HL-60/S4 treated with phorbol 12-myristate 13-acetate at 8.2 ng/mL for 4 days and 3 days (cell line): Measurements from ENCODE around the gene GET4.
"Not testable (repeated sequence)": the region's sequence is repeated elsewhere in the genome, so short reads cannot be mapped to it uniquely, and the experiment has no call there.

Source experiments
- in situ Hi-C: fragments of 300-500 bp; cut with MboI; formaldehyde crosslinking; loops from 2 replicates; pipeline ENCODE4 v1.15.0; 2022; ENCODE audit warnings: low sequenced_read_pairs

GET4 gene

GRCh38 chr7:845091-845490 is 31.3 kb upstream of the GET4 start:
- in situ Hi-C loops: no loop called here

- in situ Hi-C loops: no loop called here
These were observed 30.6 kb upstream of the GET4 start for GRCh38 chr7:845731-846130.

- in situ Hi-C loops: not testable (repeated sequence)
These were observed 29.2 kb upstream of the GET4 start for GRCh38 chr7:846958-847650.

- in situ Hi-C loops: not testable (repeated sequence)
These were observed 28.6 kb upstream of the GET4 start for GRCh38 chr7:847728-848127.

GRCh38 chr7:849145-849544 is 27.2 kb upstream of the GET4 start:
- in situ Hi-C loops: no loop called here

GRCh38 chr7:849781-850180 is 26.6 kb upstream of the GET4 start:
- in situ Hi-C loops: no loop called here

- in situ Hi-C loops: no loop called here
These were observed 25.1 kb upstream of the GET4 start for GRCh38 chr7:851204-851603.

- in situ Hi-C loops: no loop called here
These were observed 22.8 kb upstream of the GET4 start for GRCh38 chr7:853366-854117.

GRCh38 chr7:854118-854775 is 22.1 kb upstream of the GET4 start:
- in situ Hi-C loops: no loop called here

- in situ Hi-C loops: no loop called here
These were observed 20.5 kb upstream of the GET4 start for GRCh38 chr7:855686-856369.

GRCh38 chr7:856444-857095 is 19.8 kb upstream of the GET4 start:
- in situ Hi-C loops: no loop called here

- in situ Hi-C loops: no loop called here
These were observed 18.7 kb upstream of the GET4 start for GRCh38 chr7:857661-858060.

- in situ Hi-C loops: loop anchor here (10.0 kb wide), 1 partner anchor 75 kb away; no protein-coding TSS in a partner anchor
These were observed 16.9 kb upstream of the GET4 start for GRCh38 chr7:859359-860030.

- in situ Hi-C loops: loop anchor here (10.0 kb wide), 1 partner anchor 75 kb away; no protein-coding TSS in a partner anchor
These were observed 16.2 kb upstream of the GET4 start for GRCh38 chr7:860149-860548.

GRCh38 chr7:861222-861621 is 15.1 kb upstream of the GET4 start:
- in situ Hi-C loops: loop anchor here (10.0 kb wide), 1 partner anchor 76 kb away; no protein-coding TSS in a partner anchor

GRCh38 chr7:862157-862556 is 14.2 kb upstream of the GET4 start:
- in situ Hi-C loops: loop anchor here (10.0 kb wide), 1 partner anchor 77 kb away; no protein-coding TSS in a partner anchor

GRCh38 chr7:863106-863505 is 13.2 kb upstream of the GET4 start:
- in situ Hi-C loops: loop anchor here (10.0 kb wide), 1 partner anchor 78 kb away; no protein-coding TSS in a partner anchor

- in situ Hi-C loops: loop anchor here (10.0 kb wide), 1 partner anchor 81 kb away; no protein-coding TSS in a partner anchor
These were observed 10.4 kb upstream of the GET4 start for GRCh38 chr7:865921-866320.

- in situ Hi-C loops: loop anchor here (10.0 kb wide), 1 partner anchor 82 kb away; no protein-coding TSS in a partner anchor
These were observed 9.4 kb upstream of the GET4 start for GRCh38 chr7:867001-867405.
